ENCODE results near the gene ATP5PF. TPM values are rescaled to one million over a fixed set of nuclear protein-coding genes. Genes with fewer than 3 reads are reported as not detected.

The ATP5PF gene, protein sequence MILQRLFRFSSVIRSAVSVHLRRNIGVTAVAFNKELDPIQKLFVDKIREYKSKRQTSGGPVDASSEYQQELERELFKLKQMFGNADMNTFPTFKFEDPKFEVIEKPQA
- 207 to 267 TPM (median 228 TPM) in 5 replicates for total RNA-seq (2022; extraction: Qiagen RNA extraction)

GRCh38 chr21:25734904-25735645 is at the start of gene ATP5PF, which contains the start of gene GABPA:
ATP5PF (minus strand) TSS chr21:25734904; CDS start chr21:25729794, 5,110 bp downstream.
GABPA (plus strand) TSS chr21:25734972; CDS start chr21:25741599, 6,627 bp downstream.

Other genes with a start within 250 kb of the ATP5PF start
- gene MRPL39, start 127.4 kb downstream of the ATP5PF start, total RNA-seq (2022; extraction: Qiagen RNA extraction), result 33.2 to 42.9 TPM (median 35.1 TPM) in 5 replicates
- gene JAM2, start 95.6 kb downstream of the ATP5PF start, total RNA-seq (2022; extraction: Qiagen RNA extraction), result 0.03 to 0.08 TPM (median 0.06 TPM) in 3 of 5 replicates, not detected in the others
- gene GABPA, start 68 bp upstream of the ATP5PF start, total RNA-seq (2022; extraction: Qiagen RNA extraction), result 4.9 to 8.1 TPM (median 6.4 TPM) in 5 replicates

Data from A549 treated with dexamethasone at 1 μM for 4 hours (cell line).